NCI-H1105 treated with DMSO at 0.1 percent for 48 hours (cell line): Measurements from ENCODE around the gene FASTKD3.
"Not testable (repeated sequence)": the region's sequence is repeated elsewhere in the genome, so short reads cannot be mapped to it uniquely, and the experiment has no call there.

Experiments
- DNase-seq: peaks from one replicate; lab custom pipeline; 2025; lab: John Stamatoyannopoulos, UW

FASTKD3 gene

GRCh38 chr5:7868773-7869473 is at the start of gene FASTKD3, which contains the start of gene MTRR:
FASTKD3 (minus strand) TSS chr5:7869031; CDS start chr5:7868083, 948 bp downstream.
MTRR (plus strand) TSS chr5:7869148; CDS start chr5:7870795, 1,647 bp downstream.
- DNase-seq, result peak; percentile 89

- no peak for DNase-seq
Observed at GRCh38 chr5:7917130-7918123, 48.6 kb upstream of the FASTKD3 start.

GRCh38 chr5:7916171-7916804 is 47.5 kb upstream of the FASTKD3 start:
- DNase-seq, result no peak

GRCh38 chr5:7911429-7911771 is 42.6 kb upstream of the FASTKD3 start:
- DNase-seq, result not testable (repeated sequence)

GRCh38 chr5:7910738-7911428 is 42.1 kb upstream of the FASTKD3 start:
- DNase-seq, result no peak

- no peak for DNase-seq
Observed at GRCh38 chr5:7908317-7908716, 39.5 kb upstream of the FASTKD3 start.

GRCh38 chr5:7907612-7908011 is 38.8 kb upstream of the FASTKD3 start:
- no peak for DNase-seq

GRCh38 chr5:7904170-7904569 is 35.3 kb upstream of the FASTKD3 start:
- DNase-seq, result no peak

- no peak for DNase-seq
Observed at GRCh38 chr5:7902666-7903625, 34.1 kb upstream of the FASTKD3 start.

- DNase-seq, result no peak
Observed at GRCh38 chr5:7902201-7902600, 33.4 kb upstream of the FASTKD3 start.

GRCh38 chr5:7897014-7897600 is 28.3 kb upstream of the FASTKD3 start:
- peak; percentile 10 for DNase-seq

- no peak for DNase-seq
Observed at GRCh38 chr5:7894860-7895259, 26.0 kb upstream of the FASTKD3 start.

GRCh38 chr5:7894439-7894838 is 25.6 kb upstream of the FASTKD3 start:
- DNase-seq, result no peak

GRCh38 chr5:7888901-7889300 is 20.1 kb upstream of the FASTKD3 start:
- DNase-seq, result no peak

GRCh38 chr5:7886849-7887475 is 18.1 kb upstream of the FASTKD3 start:
- peak; percentile 65 for DNase-seq

- DNase-seq, result no peak
Observed at GRCh38 chr5:7884491-7885267, 15.8 kb upstream of the FASTKD3 start.

GRCh38 chr5:7882926-7883325 is 14.1 kb upstream of the FASTKD3 start:
- DNase-seq, result no peak

- no peak for DNase-seq
Observed at GRCh38 chr5:7881816-7882215, 13.0 kb upstream of the FASTKD3 start.

- DNase-seq, result no peak
Observed at GRCh38 chr5:7881091-7881490, 12.3 kb upstream of the FASTKD3 start.
